A549 (cell line): ENCODE data around the gene EDN3. TPM values are rescaled to one million over a fixed set of nuclear protein-coding genes. Genes with fewer than 3 reads are reported as not detected.

ENCODE experiments used
- ATAC-seq, 2 experiments: fragments of 200-7000 bp in 1 of 2; fragments of >200 bp in 1 of 2; cut with Nextera tagmentation in 1 of 2; cut with Tn5 transposase in 1 of 2; 3 replicates each; pipeline versions ENCODE4 v1.8.0 to v1.9.1; 2018 to 2020; ENCODE audit warnings: mild to moderate bottlenecking in 1 of 2, moderate library complexity in 1 of 2
- CTCF ChIA-PET: fragments of 300-600 bp; sonication (Branson Sonifier 250); formaldehyde crosslinking; extraction: SDS; loops from one replicate; lab custom pipeline; 2021; ENCODE audit warnings: antibody characterized with exemption, inconsistent platforms; lab: Yijun Ruan, JAX
- POLR2A ChIA-PET: fragments of 350-600 bp; formaldehyde crosslinking; extraction: SDS; loops from one replicate; lab custom pipeline; 2021; ENCODE audit warnings: antibody characterized with exemption, inconsistent platforms; lab: Yijun Ruan, JAX
- DNase-seq, 2 experiments: peaks; one replicate each; pipeline versions ENCODE4 v3.0.0 to v3.0.0-alpha.2; 2011 to 2016; ENCODE audit warnings: low read depth in 1 of 2, low spot score in 1 of 2
- FAIRE-seq: peaks from 2 replicates; lab custom pipeline; 2011; peaks lifted over from hg19 to GRCh38; lab: Jason Lieb, UNC
- H3K27ac ChIP-seq, 2 experiments: fragments of >200 bp; sonication (Bioruptor Twin); formaldehyde crosslinking; 3 replicates each; pipeline ENCODE4 v1.5.1; 2016 to 2017
- H3K4me1 ChIP-seq: fragments of >200 bp; sonication (Bioruptor Twin); formaldehyde crosslinking; 3 replicates; pipeline ENCODE4 v1.6.1; 2016
- H3K4me2 ChIP-seq: fragments of >200 bp; sonication (Bioruptor Twin); formaldehyde crosslinking; 3 replicates; pipeline ENCODE4 v1.6.1; 2016
- H3K4me3 ChIP-seq: fragments of >200 bp; sonication (Bioruptor Twin); formaldehyde crosslinking; 3 replicates; pipeline ENCODE4 v1.5.1; 2016
- H3K9me3 ChIP-seq: fragments of >200 bp; sonication (Bioruptor Twin); formaldehyde crosslinking; 3 replicates; pipeline ENCODE4 v1.6.1; 2016
- BCL3 ChIP-seq: fragments of >200 bp; sonication (Bioruptor Twin); formaldehyde crosslinking; IDR thresholded peaks from 3 replicates; pipeline ENCODE4 v1.6.1; 2016
- BHLHE40 ChIP-seq: IDR thresholded peaks from 2 replicates; pipeline ENCODE4 v1.6.1; 2012; ENCODE audit warnings: low read depth, low read length, inconsistent platforms
- CBX2 ChIP-seq: fragments of 200-600 bp; sonication (generic); IDR thresholded peaks from 2 replicates; pipeline ENCODE4 v1.6.1; 2016; ENCODE audit warnings: low read depth, mild to moderate bottlenecking, borderline replicate concordance
- CEBPB ChIP-seq, 2 experiments: fragments of >200 bp in 1 of 2; sonication (Bioruptor Twin) in 1 of 2; formaldehyde crosslinking in 1 of 2; IDR thresholded peaks; 2 replicates each; pipeline ENCODE4 v1.6.1; 2012 to 2016
- CHD2 ChIP-seq: fragments of 150-350 bp; IDR thresholded peaks from 2 replicates; pipeline ENCODE4 v1.6.1; 2014; ENCODE audit warnings: low read length; ENCODE audit not compliant: partially characterized antibody
- EHF ChIP-seq: fragments of 250-450 bp; sonication (Bioruptor Pico); IDR thresholded peaks from 2 replicates; pipeline ENCODE4 v1.5.0; 2020; ENCODE audit warnings: mild to moderate bottlenecking
- EP300 ChIP-seq, 2 experiments: fragments of >200 bp; sonication (Bioruptor Twin); formaldehyde crosslinking; IDR thresholded peaks; 2 replicates in 1 of 2; 3 replicates in 1 of 2; pipeline ENCODE4 v1.6.1; 2016 to 2017
- FOSB ChIP-seq: fragments of 250-450 bp; sonication (Bioruptor Pico); IDR thresholded peaks from 2 replicates; pipeline ENCODE4 v1.5.0; 2020; ENCODE audit warnings: mild to moderate bottlenecking, moderate library complexity
- FOSL2 ChIP-seq, 2 experiments: fragments of 450-650 bp in 1 of 2; fragments of >200 bp in 1 of 2; sonication (Bioruptor Twin) in 1 of 2; formaldehyde crosslinking; IDR thresholded peaks; 2 replicates each; pipeline versions ENCODE4 v1.5.0 to v1.6.1; 2016 to 2020; ENCODE audit warnings: mild to moderate bottlenecking in 1 of 2, moderate library complexity in 1 of 2
- FOXS1 ChIP-seq: fragments of 250-450 bp; sonication (Bioruptor Pico); IDR thresholded peaks from 2 replicates; pipeline ENCODE4 v1.5.0; 2020; ENCODE audit warnings: mild to moderate bottlenecking, moderate library complexity
- GATA3 ChIP-seq: IDR thresholded peaks from 2 replicates; pipeline ENCODE4 v1.6.1; 2012; ENCODE audit warnings: borderline replicate concordance
- HEYL ChIP-seq: fragments of 250-450 bp; sonication (Bioruptor Pico); IDR thresholded peaks from 2 replicates; pipeline ENCODE4 v1.8.0; 2021; ENCODE audit warnings: mild to moderate bottlenecking, moderate library complexity
- HMGXB4 ChIP-seq: fragments of 250-450 bp; sonication (Bioruptor Pico); IDR thresholded peaks from 2 replicates; pipeline ENCODE4 v1.5.0; 2021; ENCODE audit warnings: mild to moderate bottlenecking, moderate library complexity, borderline replicate concordance
- HOXA7 ChIP-seq: fragments of 250-450 bp; sonication (Bioruptor Pico); IDR thresholded peaks from 2 replicates; pipeline ENCODE4 v1.5.0; 2020; ENCODE audit warnings: mild to moderate bottlenecking, moderate library complexity
- HOXB13 ChIP-seq: fragments of 250-450 bp; sonication (Bioruptor Pico); IDR thresholded peaks from 2 replicates; pipeline ENCODE4 v1.5.0; 2020; ENCODE audit warnings: low read depth, mild to moderate bottlenecking, moderate library complexity
- HOXB5 ChIP-seq: fragments of 250-450 bp; sonication (Bioruptor Pico); IDR thresholded peaks from 2 replicates; pipeline ENCODE4 v1.5.0; 2020; ENCODE audit warnings: mild to moderate bottlenecking, moderate library complexity
- JUNB ChIP-seq: fragments of >200 bp; sonication (Bioruptor Twin); formaldehyde crosslinking; IDR thresholded peaks from 2 replicates; pipeline ENCODE4 v1.6.1; 2016
- KDM5A ChIP-seq: fragments of 200-600 bp; sonication (generic); IDR thresholded peaks from 2 replicates; pipeline ENCODE4 v1.6.1; 2016; ENCODE audit warnings: antibody characterized with exemption, mild to moderate bottlenecking
- MAFK ChIP-seq: fragments of 450-650 bp; IDR thresholded peaks from 2 replicates; pipeline ENCODE4 v1.6.1; 2014; ENCODE audit not compliant: partially characterized antibody
- MYC ChIP-seq: IDR thresholded peaks from 2 replicates; pipeline ENCODE4 v1.6.1; 2012; ENCODE audit warnings: mild to moderate bottlenecking, inconsistent platforms, low read length, improper control_type of control experiment, borderline replicate concordance
- NFE2L2 ChIP-seq: fragments of 150-350 bp; conservative IDR thresholded peaks from 2 replicates; pipeline ENCODE4 v1.6.1; 2014; ENCODE audit warnings: low read length
- NPAS2 ChIP-seq: fragments of 250-450 bp; sonication (Bioruptor Pico); IDR thresholded peaks from 2 replicates; pipeline ENCODE4 v1.8.0; 2022; ENCODE audit warnings: mild to moderate bottlenecking, moderate library complexity, borderline replicate concordance
- NR3C1 ChIP-seq: fragments of >200 bp; sonication (Bioruptor Twin); formaldehyde crosslinking; IDR thresholded peaks from 3 replicates; pipeline ENCODE4 v1.6.1; 2017
- PHF8 ChIP-seq: fragments of 200-600 bp; sonication (generic); IDR thresholded peaks from 2 replicates; pipeline ENCODE4 v1.6.1; 2016; ENCODE audit warnings: low read depth, mild to moderate bottlenecking, antibody characterized with exemption, moderate library complexity, borderline replicate concordance
- RAD21 ChIP-seq, 2 experiments: fragments of >200 bp in 1 of 2; sonication (Bioruptor Twin) in 1 of 2; formaldehyde crosslinking in 1 of 2; IDR thresholded peaks in 1 of 2; conservative IDR thresholded peaks in 1 of 2; 2 replicates in 1 of 2; 3 replicates in 1 of 2; pipeline ENCODE4 v1.6.1; 2012 to 2018; ENCODE audit warnings: inconsistent platforms in 1 of 2
- RARB ChIP-seq: fragments of 250-450 bp; sonication (Bioruptor Pico); IDR thresholded peaks from 2 replicates; pipeline ENCODE4 v1.8.0; 2021; ENCODE audit warnings: mild to moderate bottlenecking, moderate library complexity
- RFX5 ChIP-seq: fragments of 450-650 bp; IDR thresholded peaks from 2 replicates; pipeline ENCODE4 v1.7.1; 2014; ENCODE audit warnings: antibody characterized with exemption, mild to moderate bottlenecking, moderate library complexity
- RNF2 ChIP-seq: fragments of 200-600 bp; sonication (generic); IDR thresholded peaks from 2 replicates; pipeline ENCODE4 v1.6.1; 2016; ENCODE audit warnings: low read depth, mild to moderate bottlenecking, antibody characterized with exemption, moderate library complexity, borderline replicate concordance
- SMC3 ChIP-seq: fragments of >200 bp; sonication (Bioruptor Twin); formaldehyde crosslinking; IDR thresholded peaks from 3 replicates; pipeline ENCODE4 v1.6.1; 2018; ENCODE audit warnings: inconsistent platforms
- TFCP2L1 ChIP-seq: fragments of 250-450 bp; sonication (Bioruptor Pico); IDR thresholded peaks from 2 replicates; pipeline ENCODE4 v1.5.0; 2021; ENCODE audit warnings: mild to moderate bottlenecking
- ZC3H11A ChIP-seq: fragments of 450-650 bp; IDR thresholded peaks from 2 replicates; pipeline ENCODE4 v1.6.1; 2014; ENCODE audit warnings: antibody characterized with exemption, mild to moderate bottlenecking
- ZFP36 ChIP-seq: fragments of 450-650 bp; IDR thresholded peaks from 2 replicates; pipeline ENCODE4 v1.6.1; 2014; ENCODE audit warnings: borderline replicate concordance; ENCODE audit not compliant: partially characterized antibody
- ZSCAN20 ChIP-seq: fragments of 250-450 bp; sonication (Bioruptor Pico); IDR thresholded peaks from 2 replicates; pipeline ENCODE4 v1.8.0; 2022; ENCODE audit warnings: mild to moderate bottlenecking, moderate library complexity
- WGBS: methylation state at CpG from one replicate; pipeline ENCODE4 v1.1.6; 2017; ENCODE audit errors: missing lambda C conversion rate; 5-methylcytosine and 5-hydroxymethylcytosine counted together
- polyA plus RNA-seq, 4 experiments: library from polyadenylated mRNA; depleted of rRNA in 3 of 4; stranded (reverse); fragments of >200 nt; fragmentation: RNase III in 1 of 4; extraction: RNeasy Plus Mini Kit Qiagen cat#74134 plus additional on column Dnase treatment in 1 of 4; gene quantifications; 2 replicates in 3 of 4; 3 replicates in 1 of 4; pipeline ENCODE4 v1.2.3, GENCODE V29; 2011 to 2017
- TF ChIP-seq, protein P1 (sequence below): fragments of 250-450 bp; sonication (Bioruptor Pico); IDR thresholded peaks from 2 replicates; pipeline ENCODE4 v1.5.0; 2020; ENCODE audit warnings: low read depth, mild to moderate bottlenecking, moderate library complexity
- TF ChIP-seq, protein P2 (sequence below): fragments of >200 bp; sonication (Bioruptor Twin); formaldehyde crosslinking; IDR thresholded peaks from 2 replicates; pipeline ENCODE4 v1.6.1; 2016
- TF ChIP-seq, protein P3 (sequence below): IDR thresholded peaks from 2 replicates; pipeline ENCODE4 v1.6.1; 2012
- TF ChIP-seq, protein P4 (sequence below): fragments of 450-650 bp; IDR thresholded peaks from 2 replicates; pipeline ENCODE4 v1.6.1; 2014; ENCODE audit warnings: antibody characterized with exemption

The EDN3 gene
- polyA plus RNA-seq, 2 of the 4 experiments (the other 2 are of a cell fraction), result 0.13 to 0.54 TPM

GRCh38 chr20:59350330-59351156, 50.1 kb downstream of the EDN3 start:
- DNase-seq (peak in 1 of 2 experiments; percentile 74), ATAC-seq (peak; percentile 79 to 81), FAIRE-seq (peak; percentile 59)
- Histone ChIP-seq H3K4me2 (peak overlapping the region; percentile 92), H3K27ac (peak overlapping the region; percentile 87 to 94), H3K4me1 (peaks cover 43% of the 10 kb centered on the region), H3K4me3 (peak overlapping the region; percentile 6; the same call in 1 of the 3 replicates), H3K9me3 (peaks cover 3% of the 10 kb centered on the region; the same call in 1 of the 3 replicates)
- ChIA-PET POLR2A (no interaction called here), CTCF (no interaction called here)
- 29% methylated on average over 10 of the region's 10 CpGs for WGBS
- TF ChIP-seq HOXB13 (CRISPR knock-in tag) (no peak), CHD2 (no peak), FOSB (CRISPR knock-in tag) (no peak), RNF2 (no peak), EP300 (IDR thresholded peaks at IDR 0.05) (peak; percentile 34 to 50; a peak in 1 of 5 replicates), MYC (no peak), KDM5A (no peak), RAD21 (conservative IDR thresholded peaks at IDR 0.05 in 1 of 2, IDR thresholded peaks at IDR 0.05 in 1 of 2) (peak; percentile 10 to 42; a peak in 3 of 5 replicates), PHF8 (no peak), BHLHE40 (no peak), NPAS2 (no peak), HOXA7 (CRISPR knock-in tag) (no peak), CEBPB (IDR thresholded peaks at IDR 0.05) (peak; percentile 77 to 81), ZC3H11A (no peak), JUNB (peak; percentile 74; the same call in 1 of the 2 replicates), EHF (CRISPR knock-in tag) (no peak), GATA3 (no peak), FOXS1 (CRISPR knock-in tag) (no peak), RFX5 (no peak), ZFP36 (no peak), FOSL2 (IDR thresholded peaks at IDR 0.05) (peak; percentile 51), FOSL2 (CRISPR knock-in tag; IDR thresholded peaks at IDR 0.05) (peak; percentile 48), ZSCAN20 (CRISPR knock-in tag) (no peak), CBX2 (no peak), NFE2L2 (no peak), HOXB5 (CRISPR knock-in tag) (peak; percentile 89; the same call in 1 of the 2 replicates), TFCP2L1 (no peak), BCL3 (peak; percentile 61; the same call in 1 of the 3 replicates), NR3C1 (no peak), RARB (CRISPR knock-in tag) (no peak), SMC3 (peak; percentile 18; the same call in 1 of the 3 replicates), HMGXB4 (no peak), HEYL (CRISPR knock-in tag) (no peak), MAFK (no peak)
- TF ChIP-seq, protein P1, sequence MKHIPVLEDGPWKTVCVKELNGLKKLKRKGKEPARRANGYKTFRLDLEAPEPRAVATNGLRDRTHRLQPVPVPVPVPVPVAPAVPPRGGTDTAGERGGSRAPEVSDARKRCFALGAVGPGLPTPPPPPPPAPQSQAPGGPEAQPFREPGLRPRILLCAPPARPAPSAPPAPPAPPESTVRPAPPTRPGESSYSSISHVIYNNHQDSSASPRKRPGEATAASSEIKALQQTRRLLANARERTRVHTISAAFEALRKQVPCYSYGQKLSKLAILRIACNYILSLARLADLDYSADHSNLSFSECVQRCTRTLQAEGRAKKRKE (CRISPR knock-in tag), result no peak
- TF ChIP-seq, protein P2, sequence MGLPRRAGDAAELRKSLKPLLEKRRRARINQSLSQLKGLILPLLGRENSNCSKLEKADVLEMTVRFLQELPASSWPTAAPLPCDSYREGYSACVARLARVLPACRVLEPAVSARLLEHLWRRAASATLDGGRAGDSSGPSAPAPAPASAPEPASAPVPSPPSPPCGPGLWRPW, result 0 out of 2 replicates have a peak, but pooled peaks have one; percentile 15
- TF ChIP-seq, protein P3, sequence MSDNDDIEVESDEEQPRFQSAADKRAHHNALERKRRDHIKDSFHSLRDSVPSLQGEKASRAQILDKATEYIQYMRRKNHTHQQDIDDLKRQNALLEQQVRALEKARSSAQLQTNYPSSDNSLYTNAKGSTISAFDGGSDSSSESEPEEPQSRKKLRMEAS, result no peak
- TF ChIP-seq, protein P4, sequence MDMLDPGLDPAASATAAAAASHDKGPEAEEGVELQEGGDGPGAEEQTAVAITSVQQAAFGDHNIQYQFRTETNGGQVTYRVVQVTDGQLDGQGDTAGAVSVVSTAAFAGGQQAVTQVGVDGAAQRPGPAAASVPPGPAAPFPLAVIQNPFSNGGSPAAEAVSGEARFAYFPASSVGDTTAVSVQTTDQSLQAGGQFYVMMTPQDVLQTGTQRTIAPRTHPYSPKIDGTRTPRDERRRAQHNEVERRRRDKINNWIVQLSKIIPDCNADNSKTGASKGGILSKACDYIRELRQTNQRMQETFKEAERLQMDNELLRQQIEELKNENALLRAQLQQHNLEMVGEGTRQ, result no peak
